ENCODE measurements around the gene DTX4. TPM values are rescaled to one million over a fixed set of nuclear protein-coding genes. Genes with fewer than 3 reads are reported as not detected.

Gene DTX4
- polyA plus RNA-seq, 1 donor from 2014 or later, result 31.4 TPM

- no peaks in the 10 kb centered on the region for H3K27me3 ChIP-seq (ENCODE audit: insufficient read depth, low read depth, low read length)
- no peaks in the 10 kb centered on the region for H4K20me1 ChIP-seq (ENCODE audit: insufficient read depth)
- H3K4me2 ChIP-seq (ENCODE audit: low read length), result no peak overlapping the region
- H3K9ac ChIP-seq (ENCODE audit: low read length), result no peak overlapping the region
- no peaks in the 10 kb centered on the region for H3K79me2 ChIP-seq (replicated peaks; ENCODE audit: insufficient read depth, low read length)
- no peak overlapping the region for H2AFZ ChIP-seq (ENCODE audit: low read depth, low read length)
- no peaks in the 10 kb centered on the region for H3F3A ChIP-seq (ENCODE audit: insufficient read depth, low read length, poor library complexity, severe bottlenecking)
- H3K27ac ChIP-seq (ENCODE audit: low read length), result no peak overlapping the region
- TF ChIP-seq POLR2AphosphoS5 (IDR thresholded peaks at IDR 0.05) (no peak), MXI1 (conservative IDR thresholded peaks at IDR 0.05; ENCODE audit: poor library complexity, severe bottlenecking) (no peak), EP300 (conservative IDR thresholded peaks at IDR 0.05; ENCODE audit: poor library complexity, severe bottlenecking) (no peak), REST (IDR thresholded peaks at IDR 0.05; ENCODE audit: borderline replicate concordance) (no peak), EZH2 (IDR thresholded peaks at IDR 0.05; ENCODE audit: borderline replicate concordance, insufficient read depth, low read length, poor library complexity, severe bottlenecking) (no peak), TAF1 (IDR thresholded peaks at IDR 0.05; ENCODE audit: low read depth) (no peak), RAD21 (conservative IDR thresholded peaks at IDR 0.05) (no peak), SMC3 (conservative IDR thresholded peaks at IDR 0.05; ENCODE audit: poor library complexity) (no peak)
- TF ChIP-seq, protein P1, sequence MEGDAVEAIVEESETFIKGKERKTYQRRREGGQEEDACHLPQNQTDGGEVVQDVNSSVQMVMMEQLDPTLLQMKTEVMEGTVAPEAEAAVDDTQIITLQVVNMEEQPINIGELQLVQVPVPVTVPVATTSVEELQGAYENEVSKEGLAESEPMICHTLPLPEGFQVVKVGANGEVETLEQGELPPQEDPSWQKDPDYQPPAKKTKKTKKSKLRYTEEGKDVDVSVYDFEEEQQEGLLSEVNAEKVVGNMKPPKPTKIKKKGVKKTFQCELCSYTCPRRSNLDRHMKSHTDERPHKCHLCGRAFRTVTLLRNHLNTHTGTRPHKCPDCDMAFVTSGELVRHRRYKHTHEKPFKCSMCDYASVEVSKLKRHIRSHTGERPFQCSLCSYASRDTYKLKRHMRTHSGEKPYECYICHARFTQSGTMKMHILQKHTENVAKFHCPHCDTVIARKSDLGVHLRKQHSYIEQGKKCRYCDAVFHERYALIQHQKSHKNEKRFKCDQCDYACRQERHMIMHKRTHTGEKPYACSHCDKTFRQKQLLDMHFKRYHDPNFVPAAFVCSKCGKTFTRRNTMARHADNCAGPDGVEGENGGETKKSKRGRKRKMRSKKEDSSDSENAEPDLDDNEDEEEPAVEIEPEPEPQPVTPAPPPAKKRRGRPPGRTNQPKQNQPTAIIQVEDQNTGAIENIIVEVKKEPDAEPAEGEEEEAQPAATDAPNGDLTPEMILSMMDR (IDR thresholded peaks at IDR 0.05; ENCODE audit: poor library complexity, severe bottlenecking), result no peak
- H3K9me2 ChIP-seq (ENCODE audit: insufficient read depth, low read length), result no peaks in the 10 kb centered on the region
- H3K4me3 ChIP-seq (ENCODE audit: low read length), result no peak overlapping the region
- H3K36me3 ChIP-seq (ENCODE audit: insufficient read depth, low read length), result peaks cover 35% of the 10 kb centered on the region
- peaks cover 4% of the 10 kb centered on the region for H3K9me3 ChIP-seq (ENCODE audit: low read length)
Observed at GRCh38 chr11:59198726-59199125, 26.8 kb downstream of the DTX4 start.

- Histone ChIP-seq H3K9me3 (ENCODE audit: low read length) (peaks cover 4% of the 10 kb centered on the region), H3K4me2 (ENCODE audit: low read length) (no peak overlapping the region), H3K27ac (ENCODE audit: low read length) (no peak overlapping the region), H3K9ac (ENCODE audit: low read length) (no peak overlapping the region), H4K20me1 (ENCODE audit: insufficient read depth) (no peaks in the 10 kb centered on the region), H3F3A (ENCODE audit: insufficient read depth, low read length, poor library complexity, severe bottlenecking) (no peaks in the 10 kb centered on the region), H3K36me3 (ENCODE audit: insufficient read depth, low read length) (peaks cover 34% of the 10 kb centered on the region), H3K4me3 (ENCODE audit: low read length) (no peak overlapping the region), H3K27me3 (ENCODE audit: insufficient read depth, low read depth, low read length) (no peaks in the 10 kb centered on the region), H2AFZ (ENCODE audit: low read depth, low read length) (no peak overlapping the region), H3K9me2 (ENCODE audit: insufficient read depth, low read length) (no peaks in the 10 kb centered on the region), H3K79me2 (replicated peaks; ENCODE audit: insufficient read depth, low read length) (no peaks in the 10 kb centered on the region)
- TF ChIP-seq EZH2 (IDR thresholded peaks at IDR 0.05; ENCODE audit: borderline replicate concordance, insufficient read depth, low read length, poor library complexity, severe bottlenecking) (no peak), TAF1 (IDR thresholded peaks at IDR 0.05; ENCODE audit: low read depth) (no peak), REST (IDR thresholded peaks at IDR 0.05; ENCODE audit: borderline replicate concordance) (no peak)
Observed at GRCh38 chr11:59199546-59200422, 27.9 kb downstream of the DTX4 start.
